Activated gamma-delta T cell treated with anti-CD3 and anti-CD28 coated beads, Interleukin-2, amount 50 U/mL, for 16 hours (primary cell): ENCODE measurements around the gene PLEKHG5.
"Not testable (repeated sequence)": the region's sequence is repeated elsewhere in the genome, so short reads cannot be mapped to it uniquely, and the experiment has no call there.

Source experiments
- DNase-seq: peaks from one replicate; pipeline ENCODE4 v3.0.0-alpha.2; 2020; ENCODE audit warnings: low read depth

PLEKHG5 gene

GRCh38 chr1:6495540-6496364 is 4.3 kb upstream of the PLEKHG5 start:
- DNase-seq = no peak

DNA sequence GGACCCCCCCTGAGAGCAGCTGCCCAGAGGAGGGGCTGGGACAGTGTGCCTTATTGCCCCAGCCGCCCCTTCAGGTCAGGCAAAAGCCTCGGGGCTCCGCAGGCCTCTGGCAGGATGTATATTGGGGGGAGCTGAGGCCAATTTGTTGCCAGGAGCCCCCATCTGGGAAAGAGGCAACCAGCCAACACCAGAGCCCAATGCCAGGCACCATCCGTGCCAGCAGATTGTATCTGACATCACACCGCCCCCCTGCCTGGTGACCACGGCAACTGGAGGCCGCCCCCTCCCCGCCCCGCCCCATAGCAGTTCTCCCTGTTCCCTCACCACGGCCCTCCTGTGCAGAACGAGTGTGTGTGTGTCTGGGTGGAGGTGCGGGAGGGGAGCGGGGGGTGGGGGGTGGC is 3.6 kb upstream of the PLEKHG5 start:
- DNase-seq = no peak

- no peak for DNase-seq
Observed at GRCh38 chr1:6494627-6495026, 3.2 kb upstream of the PLEKHG5 start.

DNA sequence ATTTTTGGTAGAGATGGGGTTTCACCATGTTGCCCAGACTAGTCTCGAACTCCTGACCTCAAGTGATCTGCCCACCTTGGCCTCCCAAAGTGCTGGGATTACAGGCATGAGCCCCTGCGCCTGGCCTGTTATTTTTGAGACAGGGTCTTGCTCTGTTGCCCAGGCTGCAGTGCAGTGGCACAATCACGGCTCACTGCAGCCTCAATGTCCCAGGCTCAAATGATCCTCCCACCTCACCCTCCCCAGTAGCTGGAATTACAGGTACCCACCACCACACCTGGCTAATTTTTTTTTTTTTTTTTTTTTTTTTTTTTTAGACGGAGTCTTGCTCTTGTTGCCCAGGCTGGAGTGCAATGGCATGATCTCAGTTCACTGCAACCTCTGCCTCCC is 2.4 kb upstream of the PLEKHG5 start:
- not testable (repeated sequence) for DNase-seq

- no peak for DNase-seq
Observed at GRCh38 chr1:6491966-6492365, 499 bp upstream of the PLEKHG5 start.

- DNase-seq = no peak
Observed at GRCh38 chr1:6491081-6491449, 402 bp downstream of the PLEKHG5 start.

- DNase-seq = no peak
Observed at GRCh38 chr1:6490181-6491080, 1.0 kb downstream of the PLEKHG5 start.

- peak; percentile 65 for DNase-seq
Observed at GRCh38 chr1:6489799-6490180, 1.7 kb downstream of the PLEKHG5 start.

GRCh38 chr1:6489383-6489765 is 2.1 kb downstream of the PLEKHG5 start:
- no peak for DNase-seq

- no peak for DNase-seq
Observed at GRCh38 chr1:6488602-6489382, 2.7 kb downstream of the PLEKHG5 start.

DNA sequence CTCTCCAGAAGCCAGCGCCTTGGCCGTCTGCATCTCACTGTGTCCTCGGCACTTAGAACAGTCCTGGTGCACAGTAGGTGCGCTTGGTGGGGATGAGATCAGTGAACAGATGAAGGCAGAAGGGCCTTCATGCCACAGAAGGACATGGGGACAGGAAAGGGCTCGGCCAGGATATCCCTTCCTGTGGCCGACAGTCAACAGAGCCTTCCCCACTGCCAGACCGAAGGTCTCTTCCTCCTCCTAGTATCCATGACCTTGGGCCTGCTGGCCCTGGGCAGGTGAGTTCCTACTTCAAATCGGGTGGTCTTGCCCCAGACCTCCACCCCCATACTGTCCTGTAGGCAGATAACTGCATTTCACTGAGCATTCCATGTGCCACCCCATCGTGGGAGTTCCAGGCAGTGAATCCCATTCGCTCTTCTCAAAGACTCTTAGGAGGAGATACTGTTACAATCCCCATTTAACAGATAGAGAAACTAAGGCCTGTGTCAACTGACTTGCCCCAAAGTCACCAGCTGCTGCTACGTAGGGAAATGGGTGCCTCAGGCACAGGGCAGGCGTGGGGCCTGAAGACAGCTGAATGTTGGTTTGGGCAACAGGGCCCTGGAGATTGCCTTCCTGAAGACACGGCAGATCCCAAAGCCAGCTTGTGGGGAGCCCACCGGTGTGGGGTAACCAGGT is 3.5 kb downstream of the PLEKHG5 start:
- DNase-seq = no peak

DNA sequence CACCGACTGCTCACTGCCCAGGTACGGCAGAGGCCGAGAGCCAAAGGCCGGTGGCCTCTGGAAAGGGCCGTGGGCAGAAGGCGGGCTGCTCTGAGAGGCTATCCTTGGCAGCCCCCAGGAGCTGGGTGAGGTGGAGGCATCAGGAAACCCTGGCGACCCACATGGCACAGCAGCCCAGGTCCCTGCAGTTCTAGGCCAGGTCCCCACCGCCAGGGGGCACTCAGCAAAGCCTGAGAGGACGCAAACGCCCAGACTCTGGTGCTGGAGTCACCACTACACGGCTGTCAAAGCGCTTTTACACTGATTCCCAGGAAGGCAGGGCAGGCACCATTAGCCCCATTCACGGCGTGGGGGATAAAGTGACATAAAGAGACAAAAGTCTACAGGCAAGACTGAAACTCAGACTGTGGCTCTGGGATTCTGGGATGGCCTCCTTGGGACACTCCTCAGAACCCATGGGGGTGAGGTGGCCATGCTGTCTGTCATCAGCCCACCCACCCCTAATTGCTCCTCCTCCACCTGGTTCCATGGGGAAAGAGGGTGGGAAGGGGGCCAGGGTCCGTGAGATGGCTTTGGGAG is 4.9 kb downstream of the PLEKHG5 start:
- peak; percentile 80 for DNase-seq

DNA sequence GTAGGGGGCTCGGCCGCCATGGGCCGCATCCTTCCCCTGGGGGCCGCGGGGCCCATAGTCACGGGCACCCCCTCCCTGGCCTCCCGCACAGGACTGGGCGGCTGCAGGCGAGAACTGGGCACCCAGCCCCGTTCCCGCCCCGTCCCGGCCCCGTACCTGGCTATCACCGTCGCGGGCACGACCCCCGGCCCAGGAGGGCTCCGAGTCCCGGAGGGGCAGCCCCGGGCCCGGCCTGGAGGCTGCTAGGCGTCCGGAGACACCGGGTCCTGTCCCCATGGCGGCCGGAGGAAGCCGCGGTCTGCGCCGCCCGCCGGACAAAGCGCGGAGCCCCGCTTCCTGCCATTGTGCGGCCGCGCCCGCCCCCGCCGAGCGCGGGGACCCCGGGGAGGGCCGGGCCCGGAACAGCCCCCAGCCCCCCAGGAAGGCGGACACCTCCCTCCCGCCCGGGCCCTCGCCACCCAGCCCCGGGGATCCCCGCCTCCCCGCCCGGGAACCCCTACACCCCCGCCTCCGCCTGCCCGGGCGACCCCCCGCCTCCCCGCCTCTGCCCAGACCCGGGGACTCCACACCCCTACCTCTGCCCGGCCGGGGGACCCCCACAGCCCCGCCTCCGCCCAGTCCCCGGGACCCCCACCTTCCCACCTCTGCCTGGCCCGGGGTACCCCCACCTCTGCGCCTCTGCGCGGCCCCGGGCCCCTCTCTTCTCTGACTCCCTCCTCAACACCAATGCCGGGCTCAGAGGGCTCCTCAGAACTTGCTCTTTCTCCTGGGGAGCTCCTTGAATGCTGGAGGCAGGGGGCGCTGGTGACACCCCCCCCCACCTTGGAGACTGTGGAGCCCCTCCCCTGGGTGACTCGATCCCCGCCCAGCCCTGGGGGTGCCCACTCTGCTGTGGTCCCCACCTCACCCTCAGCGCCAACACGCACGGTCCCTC is 6.0 kb downstream of the PLEKHG5 start:
- no peak for DNase-seq

DNA sequence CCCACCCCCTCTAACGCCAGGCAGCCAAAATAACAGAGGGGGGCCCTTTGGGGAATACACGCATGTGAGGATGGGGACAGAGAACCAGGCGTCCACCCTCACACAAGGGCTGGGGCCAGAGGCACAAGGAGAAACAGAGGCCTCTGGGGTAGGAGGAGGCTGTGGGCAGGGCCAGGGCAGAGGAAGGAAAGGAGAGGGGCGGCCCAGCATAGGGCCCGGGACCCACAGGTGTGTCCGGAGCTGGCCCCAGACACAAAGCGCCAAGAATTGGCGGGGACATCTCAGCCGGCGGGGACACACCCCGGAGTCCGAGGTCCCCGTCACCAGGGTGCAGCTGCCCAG is 6.7 kb downstream of the PLEKHG5 start:
- no peak for DNase-seq

GRCh38 chr1:6483761-6484117 is 7.7 kb downstream of the PLEKHG5 start:
- no peak for DNase-seq

GRCh38 chr1:6483017-6483760 is 8.3 kb downstream of the PLEKHG5 start:
- DNase-seq = no peak

GRCh38 chr1:6481820-6482219 is 9.6 kb downstream of the PLEKHG5 start:
- no peak for DNase-seq

DNA sequence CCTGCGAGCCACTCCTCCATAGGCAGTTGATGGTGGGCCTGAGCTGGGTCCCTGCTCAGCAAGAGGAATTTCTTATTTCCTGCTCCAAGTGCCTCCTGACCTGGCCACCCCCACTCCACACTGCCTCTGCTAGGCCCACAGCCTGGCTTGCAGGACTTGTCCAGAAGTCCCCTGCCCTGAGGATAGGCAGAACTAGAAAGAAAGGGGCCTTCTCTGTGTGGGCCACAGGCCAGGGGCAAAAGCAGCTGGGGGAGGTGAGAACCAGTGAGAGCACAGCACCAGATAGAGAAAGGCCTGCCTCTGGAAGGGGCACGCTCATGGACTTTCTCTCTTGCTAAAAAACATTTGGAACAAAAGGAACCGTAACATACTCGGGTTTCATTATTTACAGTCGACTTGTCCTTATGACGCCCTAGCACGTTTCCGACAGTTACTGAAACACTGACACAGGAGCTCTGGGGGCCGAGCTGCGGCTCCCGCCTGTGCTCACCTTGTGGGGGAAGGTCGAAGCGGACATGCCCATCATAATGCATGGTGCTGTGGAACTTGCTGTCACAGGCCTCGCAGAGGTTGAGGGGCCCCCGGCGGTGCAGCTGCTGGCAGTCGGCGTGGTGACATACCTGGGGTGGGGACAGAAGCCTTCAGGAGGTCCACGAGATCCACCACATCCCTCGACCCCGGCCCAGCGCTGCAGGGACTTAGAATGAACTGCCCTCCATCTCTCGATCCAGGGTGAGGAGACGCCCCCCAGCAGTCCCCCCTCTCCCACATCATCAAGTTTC is 14.2 kb downstream of the PLEKHG5 start:
- no peak for DNase-seq

GRCh38 chr1:6476483-6476882 is 15.0 kb downstream of the PLEKHG5 start:
- no peak for DNase-seq
